Breast epithelium (tissue), 4 donors: Measurements from ENCODE around the gene ISG20L2. TPM values are rescaled to one million over a fixed set of nuclear protein-coding genes. Genes with fewer than 3 reads are reported as not detected.

ENCODE experiments used
- DNase-seq, 2 donors: peaks; one replicate each; pipeline ENCODE4 v3.0.0-alpha.2; 2019; ENCODE audit warnings: low spot score in 2 of 2
- H3K27ac ChIP-seq, 2 donors: fragments of 200-600 bp; sonication (generic) in 1 of 2; one replicate each; pipeline ENCODE4 v1.5.1; 2016 to 2019; ENCODE audit warnings: mild to moderate bottlenecking in 1 of 2
- H3K27me3 ChIP-seq, 2 donors: fragments of 200-600 bp; sonication (generic) in 1 of 2; one replicate each; pipeline versions ENCODE4 v1.5.1 to v1.6.0; 2017 to 2019; ENCODE audit warnings: control low read depth in 1 of 2, mild to moderate bottlenecking in 1 of 2
- H3K36me3 ChIP-seq: fragments of 200-600 bp; one replicate; pipeline ENCODE4 v1.5.1; 2019
- H3K4me1 ChIP-seq, 2 donors: fragments of 200-600 bp; sonication (generic); one replicate each; pipeline ENCODE4 v1.5.1; 2016 to 2019; ENCODE audit warnings: control low read depth in 1 of 2
- H3K4me3 ChIP-seq, 3 donors: fragments of 200-600 bp; sonication (generic); 1 replicate in 2 of 3; 2 replicates in 1 of 3; pipeline ENCODE4 v1.5.1; 2016 to 2019; ENCODE audit warnings: mild to moderate bottlenecking in 3 of 3, moderate library complexity in 2 of 3
- H3K9me3 ChIP-seq, 2 donors: fragments of 200-600 bp; sonication (generic) in 1 of 2; one replicate each; pipeline ENCODE4 v1.5.1; 2016 to 2019; ENCODE audit warnings: control low read depth in 1 of 2
- CTCF ChIP-seq, 3 donors: fragments of 450-650 bp; IDR thresholded peaks; one replicate each; pipeline ENCODE4 v1.5.1; 2016 to 2017; ENCODE audit warnings: antibody characterized with exemption in 3 of 3, mild to moderate bottlenecking in 3 of 3, moderate library complexity in 3 of 3
- POLR2A ChIP-seq: fragments of 450-650 bp; IDR thresholded peaks from one replicate; pipeline ENCODE4 v1.6.1; 2016; ENCODE audit warnings: antibody characterized with exemption, mild to moderate bottlenecking, moderate library complexity
- POLR2AphosphoS5 ChIP-seq, 3 donors: sonication (generic); formaldehyde crosslinking; IDR thresholded peaks; one replicate each; pipeline ENCODE4 v1.6.1; 2017; ENCODE audit warnings: antibody characterized with exemption in 3 of 3
- intact Hi-C: fragments of 100-400 bp; cut with DNase I; formaldehyde crosslinking; loops from one replicate; pipeline ENCODE4 v1.15.1; 2023; ENCODE audit warnings: low total_unique reads
- total RNA-seq, 3 donors: library from RNA; depleted of rRNA; stranded (reverse); fragments of >200 nt; gene quantifications; one replicate each; pipeline ENCODE4 v1.1.0, GENCODE V29; 2016

Gene ISG20L2
- total RNA-seq, 3 donors from 2014 or later, result 13.6 to 25.2 (median 21.0) TPM

DNA sequence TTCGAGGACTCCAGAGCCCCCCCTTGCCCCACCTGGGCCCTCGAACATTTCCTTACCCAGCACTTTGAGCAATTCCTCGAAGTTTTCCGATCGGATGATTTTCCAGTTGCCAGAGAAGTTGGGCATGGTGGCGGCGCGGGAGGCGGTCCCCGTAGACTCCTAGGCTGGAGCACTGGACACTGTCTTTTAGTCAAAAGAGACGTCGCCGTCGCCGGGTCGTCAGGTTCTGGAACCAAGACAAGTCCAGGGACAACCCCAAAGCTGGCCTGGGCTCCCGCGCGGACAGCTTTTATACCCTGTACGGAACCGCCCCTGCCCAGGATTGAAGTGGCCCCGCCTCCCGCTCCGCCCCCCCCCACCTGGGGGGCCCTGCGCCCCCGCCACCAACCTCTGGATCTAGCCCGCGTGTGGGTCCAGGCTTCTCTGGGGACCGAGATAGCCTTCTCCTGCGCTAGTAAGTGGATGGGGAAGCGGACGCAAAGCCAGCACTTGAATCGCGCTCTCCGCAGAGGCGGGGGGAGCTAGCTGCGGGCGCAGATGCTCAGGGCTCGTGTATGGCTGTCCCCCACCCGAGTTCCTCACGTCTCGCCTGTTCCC, 23.1 kb downstream of the ISG20L2 start, which contains the start of gene CRABP2:
Gene CRABP2, minus strand, starts transcription at position 263 of the 597 bp plus-strand sequence. Its CDS starts 137 bp downstream, at position 126.
- Histone ChIP-seq H3K4me1 (peaks cover 43 to 54% of the 10 kb centered on the region in 2 donors), H3K27me3 (no peaks in the 10 kb centered on the region), H3K36me3 (no peaks in the 10 kb centered on the region), H3K27ac (peak within 1 kb of the TSS; percentile 92 to 94), H3K4me3 (peak within 1 kb of the TSS; percentile 42 to 72 (median 54)), H3K9me3 (no peaks in the 10 kb centered on the region)
- TF ChIP-seq CTCF (IDR thresholded peaks at IDR 0.05), result no peak
- TF ChIP-seq POLR2A, result no peak
- no peak for TF ChIP-seq POLR2AphosphoS5 (IDR thresholded peaks at IDR 0.05)
- DNase-seq, result no peak
- intact Hi-C loops, result no loop called here

GRCh38 chr1:156704930-156705320, 23.6 kb downstream of the ISG20L2 start:
- DNase-seq, result peak; percentile 46 to 78
- Histone ChIP-seq H3K27ac (peak overlapping the region; percentile 92 to 94), H3K27me3 (no peaks in the 10 kb centered on the region), H3K4me1 (peaks cover 39 to 50% of the 10 kb centered on the region in 2 donors), H3K9me3 (no peaks in the 10 kb centered on the region), H3K36me3 (no peaks in the 10 kb centered on the region), H3K4me3 (peak overlapping the region; percentile 42 to 72 (median 54))
- intact Hi-C loops, result no loop called here
- no peak for TF ChIP-seq POLR2A
- TF ChIP-seq CTCF (IDR thresholded peaks at IDR 0.05), result no peak
- TF ChIP-seq POLR2AphosphoS5 (IDR thresholded peaks at IDR 0.05), result peak; percentile 46 to 75 (median 57)

GRCh38 chr1:156704166-156704711, 24.3 kb downstream of the ISG20L2 start:
- TF ChIP-seq CTCF (IDR thresholded peaks at IDR 0.05), result no peak
- no peak for TF ChIP-seq POLR2A
- no peak for TF ChIP-seq POLR2AphosphoS5 (IDR thresholded peaks at IDR 0.05)
- H3K36me3 ChIP-seq, result no peaks in the 10 kb centered on the region
- no peaks in the 10 kb centered on the region for H3K9me3 ChIP-seq
- peak overlapping the region; percentile 92 to 94 for H3K27ac ChIP-seq
- intact Hi-C loops, result no loop called here
- DNase-seq, result no peak
- no peaks in the 10 kb centered on the region for H3K27me3 ChIP-seq
- H3K4me1 ChIP-seq, result peaks cover 32 to 43% of the 10 kb centered on the region in 2 donors
- peak overlapping the region; percentile 42 to 72 (median 54) for H3K4me3 ChIP-seq

GRCh38 chr1:156703741-156704140, 24.8 kb downstream of the ISG20L2 start:
- intact Hi-C loops, result no loop called here
- Histone ChIP-seq H3K4me1 (peaks cover 30 to 38% of the 10 kb centered on the region in 2 donors), H3K36me3 (no peaks in the 10 kb centered on the region), H3K4me3 (peak overlapping the region in 2 of 3 donors; percentile 54 to 72), H3K27ac (peak overlapping the region; percentile 92 to 94), H3K27me3 (no peaks in the 10 kb centered on the region), H3K9me3 (no peaks in the 10 kb centered on the region)
- no peak for DNase-seq
- TF ChIP-seq POLR2AphosphoS5 (IDR thresholded peaks at IDR 0.05) (no peak), POLR2A (no peak), CTCF (IDR thresholded peaks at IDR 0.05) (no peak)

- H3K9me3 ChIP-seq, result no peaks in the 10 kb centered on the region
- intact Hi-C loops, result no loop called here
- H3K27ac ChIP-seq, result peak overlapping the region; percentile 92 to 94
- DNase-seq, result no peak
- no peaks in the 10 kb centered on the region for H3K36me3 ChIP-seq
- H3K4me3 ChIP-seq, result peak overlapping the region in 2 of 3 donors; percentile 54 to 72
- TF ChIP-seq POLR2A (no peak), CTCF (IDR thresholded peaks at IDR 0.05) (no peak), POLR2AphosphoS5 (IDR thresholded peaks at IDR 0.05) (no peak)
- peaks cover 30 to 34% of the 10 kb centered on the region in 2 donors for H3K4me1 ChIP-seq
- H3K27me3 ChIP-seq, result no peaks in the 10 kb centered on the region
These were observed 25.2 kb downstream of the ISG20L2 start for GRCh38 chr1:156703336-156703735.
